ENCODE measurements around the gene MYO1B.

MYO1B gene

DNA sequence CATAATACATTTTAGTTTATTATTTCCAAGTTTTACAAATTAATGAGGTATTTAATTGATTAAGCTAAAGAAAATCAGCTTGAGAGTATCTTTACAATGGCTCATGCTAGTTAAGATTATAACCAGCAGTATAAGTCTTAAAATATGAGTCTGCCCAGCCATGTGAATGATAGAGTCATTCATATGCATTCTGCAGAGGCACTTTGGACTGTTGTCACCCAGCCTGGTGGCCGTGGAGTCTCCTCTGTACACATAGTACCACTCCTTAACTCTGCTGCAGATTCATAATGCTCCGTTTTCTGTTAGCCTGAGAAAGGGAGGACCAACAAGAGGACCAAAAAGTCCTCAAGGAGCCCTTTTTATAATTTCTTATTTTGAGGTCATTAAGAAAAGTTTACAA lies 148.8 kb downstream of the MYO1B start:
- TF ChIP-seq CTCF (IDR thresholded peaks at IDR 0.05; ENCODE audit: control insufficient read depth, extremely low read depth, insufficient read depth), result no peak
- no peak overlapping the region for H3K4me3 ChIP-seq (ENCODE audit: low read depth, low read length)
- DNase-seq (ENCODE audit: low read depth), result no peak

- no peak for TF ChIP-seq CTCF (IDR thresholded peaks at IDR 0.05; ENCODE audit: control insufficient read depth, extremely low read depth, insufficient read depth)
- no peak for DNase-seq (ENCODE audit: low read depth)
- no peak overlapping the region for H3K4me3 ChIP-seq (ENCODE audit: low read depth, low read length)
Measured at GRCh38 chr2:191396794-191397193, 151.6 kb downstream of the MYO1B start.

GRCh38 chr2:191399601-191400000 lies 154.4 kb downstream of the MYO1B start:
- no peak overlapping the region for H3K4me3 ChIP-seq (ENCODE audit: low read depth, low read length)
- DNase-seq (ENCODE audit: low read depth), result no peak
- TF ChIP-seq CTCF (IDR thresholded peaks at IDR 0.05; ENCODE audit: control insufficient read depth, extremely low read depth, insufficient read depth), result no peak

DNA sequence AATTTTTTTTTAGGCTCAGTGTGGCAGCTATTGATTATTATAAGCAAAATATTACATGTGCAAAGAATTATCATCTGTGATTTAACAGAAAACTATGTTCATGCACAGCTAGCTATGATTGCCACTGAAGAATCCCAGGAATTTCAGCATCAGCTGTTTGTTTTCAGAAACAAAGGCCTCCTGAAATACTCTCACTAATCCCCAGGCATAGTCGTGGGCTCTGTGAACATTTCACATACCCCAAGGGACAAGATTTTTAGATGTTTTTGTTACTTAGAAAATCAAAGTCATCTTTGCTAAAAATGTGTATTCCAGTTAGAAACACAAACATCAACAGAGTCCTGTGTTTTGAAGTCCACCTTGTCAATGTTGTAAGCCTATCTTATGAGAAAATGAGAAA lies 156.1 kb downstream of the MYO1B start:
- no peak overlapping the region for H3K4me3 ChIP-seq (ENCODE audit: low read depth, low read length)
- DNase-seq (ENCODE audit: low read depth), result no peak
- TF ChIP-seq CTCF (IDR thresholded peaks at IDR 0.05; ENCODE audit: control insufficient read depth, extremely low read depth, insufficient read depth), result no peak

DNA sequence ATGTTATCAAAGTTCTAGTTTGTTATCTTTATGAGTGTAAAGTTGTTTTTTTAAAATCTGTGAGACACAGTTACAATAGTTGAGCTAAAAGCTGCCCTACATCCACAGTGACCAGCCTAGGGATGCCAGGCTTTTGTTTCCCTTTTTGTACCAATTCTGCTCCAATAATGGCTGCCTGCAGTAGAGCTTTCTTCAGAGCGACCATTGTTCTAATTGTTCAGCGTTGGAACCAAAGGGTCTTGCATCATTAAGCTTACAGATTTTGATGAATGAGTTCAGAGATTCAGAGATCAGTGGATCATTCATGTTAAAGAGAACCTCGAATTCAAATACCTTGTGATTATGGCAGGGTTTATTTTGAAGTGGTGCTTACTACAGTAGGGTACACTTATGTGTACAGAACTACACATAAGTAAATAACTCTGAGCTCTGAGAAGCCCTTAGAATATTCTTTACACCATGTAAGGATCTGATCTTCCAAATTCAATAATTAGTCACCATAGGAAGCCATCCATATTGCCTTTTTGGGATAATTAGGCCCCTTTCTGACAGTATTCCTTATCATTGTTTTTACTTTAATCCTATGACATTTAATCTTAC lies 157.9 kb downstream of the MYO1B start:
- no peak overlapping the region for H3K4me3 ChIP-seq (ENCODE audit: low read depth, low read length)
- TF ChIP-seq CTCF (IDR thresholded peaks at IDR 0.05; ENCODE audit: control insufficient read depth, extremely low read depth, insufficient read depth), result no peak
- no peak for DNase-seq (ENCODE audit: low read depth)

- DNase-seq (ENCODE audit: low read depth), result peak; percentile 92
- no peak for TF ChIP-seq CTCF (IDR thresholded peaks at IDR 0.05; ENCODE audit: control insufficient read depth, extremely low read depth, insufficient read depth)
Measured at GRCh38 chr2:191404568-191404991, 159.4 kb downstream of the MYO1B start.

DNA sequence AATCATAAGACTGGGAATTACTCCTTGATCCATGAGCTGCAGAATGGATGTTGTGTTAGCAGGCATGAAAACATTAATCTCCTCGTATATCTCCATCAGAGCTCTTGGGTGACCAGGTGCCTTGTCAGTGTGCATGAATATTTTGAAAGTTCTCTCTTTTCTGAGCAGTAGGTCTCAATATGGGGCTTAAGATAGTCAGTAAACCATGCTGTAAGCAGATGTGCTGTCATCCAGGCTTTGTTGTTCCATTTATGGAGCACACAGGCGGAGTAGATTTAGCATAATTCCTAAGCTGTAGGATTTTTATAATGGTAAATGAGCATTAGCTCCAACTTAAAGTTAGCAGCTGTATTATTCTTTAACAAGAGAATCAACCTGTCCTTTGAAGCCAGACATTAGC lies 160.3 kb downstream of the MYO1B start:
- DNase-seq (ENCODE audit: low read depth), result no peak
- TF ChIP-seq CTCF (IDR thresholded peaks at IDR 0.05; ENCODE audit: control insufficient read depth, extremely low read depth, insufficient read depth), result no peak
- H3K4me3 ChIP-seq (ENCODE audit: low read depth, low read length), result no peak overlapping the region

More at GRCh38 chr2:191404568-191404991, 159.4 kb downstream of the MYO1B start:
- H3K4me3 ChIP-seq (ENCODE audit: low read depth, low read length), result no peak overlapping the region
